ENCODE measurements around the gene FAM83E. TPM values are rescaled to one million over a fixed set of nuclear protein-coding genes. Genes with fewer than 3 reads are reported as not detected.

FAM83E gene
- polyA plus RNA-seq, 1 donor from 2014 or later, result 0.73 TPM

DNA sequence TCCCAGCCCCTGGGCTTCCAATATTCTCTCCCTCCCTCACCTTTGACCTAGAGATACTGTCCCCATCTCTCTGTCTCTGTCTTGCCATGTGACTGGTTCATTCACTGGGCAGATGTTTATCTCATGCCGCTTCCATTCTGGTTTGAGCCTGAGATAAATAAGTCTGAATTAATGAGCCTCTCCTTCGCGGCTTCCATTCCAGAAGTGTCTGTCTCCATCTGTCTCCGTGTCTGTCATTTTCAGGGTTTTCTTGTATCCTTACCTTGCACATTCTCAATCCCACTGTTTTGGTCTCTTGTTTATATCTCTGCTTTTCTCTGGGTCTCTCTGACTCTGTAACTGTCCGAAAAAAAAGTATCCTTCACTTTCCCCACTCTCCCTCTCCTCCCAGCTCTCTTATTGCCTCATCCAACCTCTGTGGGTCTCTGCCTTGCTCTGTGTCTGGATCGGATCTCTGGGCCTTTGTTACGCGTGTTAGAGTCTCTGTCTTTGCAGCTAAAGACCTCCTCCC lies 8.7 kb upstream of the FAM83E start:
- Histone ChIP-seq H3K4me3 (ENCODE audit: low read length) (peak overlapping the region; percentile 90), H3K27ac (ENCODE audit: low read length) (peak overlapping the region; percentile 93), H3K9me3 (ENCODE audit: low read length) (no peaks in the 10 kb centered on the region), H3K9me2 (ENCODE audit: insufficient read depth, low read length) (no peaks in the 10 kb centered on the region), H3K79me2 (replicated peaks; ENCODE audit: insufficient read depth, low read length) (peaks cover 19% of the 10 kb centered on the region), H4K20me1 (ENCODE audit: insufficient read depth) (no peaks in the 10 kb centered on the region), H3F3A (ENCODE audit: insufficient read depth, low read length, poor library complexity, severe bottlenecking) (peaks cover 5% of the 10 kb centered on the region), H3K4me2 (ENCODE audit: low read length) (peak overlapping the region; percentile 74), H3K36me3 (ENCODE audit: insufficient read depth, low read length) (no peaks in the 10 kb centered on the region), H3K9ac (ENCODE audit: low read length) (peak overlapping the region; percentile 77), H3K27me3 (ENCODE audit: insufficient read depth, low read depth, low read length) (no peaks in the 10 kb centered on the region), H2AFZ (ENCODE audit: low read depth, low read length) (peak overlapping the region; percentile 51)
- TF ChIP-seq SMC3 (conservative IDR thresholded peaks at IDR 0.05; ENCODE audit: poor library complexity) (no peak), RAD21 (conservative IDR thresholded peaks at IDR 0.05) (no peak), POLR2AphosphoS5 (IDR thresholded peaks at IDR 0.05) (peak; percentile 90), REST (IDR thresholded peaks at IDR 0.05; ENCODE audit: borderline replicate concordance) (peak; percentile 92), TAF1 (IDR thresholded peaks at IDR 0.05; ENCODE audit: low read depth) (peak; percentile 66), EP300 (conservative IDR thresholded peaks at IDR 0.05; ENCODE audit: poor library complexity, severe bottlenecking) (no peak), MXI1 (conservative IDR thresholded peaks at IDR 0.05; ENCODE audit: poor library complexity, severe bottlenecking) (no peak)

DNA sequence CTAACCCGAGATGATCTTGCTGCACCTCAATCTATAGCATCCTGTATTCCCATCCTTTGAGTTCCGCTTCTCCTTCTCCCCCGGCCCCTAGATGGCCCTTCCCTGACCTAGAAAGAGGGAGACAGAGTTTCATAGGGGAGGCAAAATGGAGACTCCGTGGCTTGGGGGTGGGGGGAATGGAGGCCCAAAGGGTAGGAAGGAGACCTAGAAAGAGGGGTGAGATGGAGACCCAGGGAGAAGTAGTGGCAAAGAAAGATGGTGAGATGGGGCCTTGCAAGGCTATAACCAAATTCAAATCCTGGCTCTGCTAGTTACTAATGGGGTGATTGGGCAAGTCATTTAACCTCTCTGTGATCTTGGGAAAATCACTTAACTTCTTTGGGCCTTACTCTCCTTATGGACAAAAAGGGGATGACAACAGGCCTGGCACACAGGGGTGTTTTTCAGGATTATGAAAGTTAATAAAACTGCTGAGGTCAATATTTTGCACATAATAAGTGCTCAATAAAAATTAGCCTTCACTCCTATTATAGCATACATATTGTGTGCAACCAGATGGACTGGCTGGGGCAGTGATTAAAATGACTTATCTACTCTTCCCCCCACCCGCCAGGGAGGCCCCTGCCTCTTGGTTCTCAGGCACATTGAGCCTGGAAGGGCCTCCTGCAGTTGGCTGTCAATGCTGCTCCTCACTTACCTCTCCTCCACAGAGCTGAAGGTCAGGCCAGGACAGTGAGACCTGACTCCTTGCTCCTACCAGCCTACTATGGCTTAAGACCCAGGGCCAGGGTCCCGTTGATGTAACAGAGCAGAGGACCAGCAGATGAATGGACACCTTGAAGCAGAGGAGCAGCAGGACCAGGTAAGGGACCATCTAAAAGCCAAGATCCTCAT lies 5.1 kb upstream of the FAM83E start:
- Histone ChIP-seq H3K9me2 (ENCODE audit: insufficient read depth, low read length) (no peaks in the 10 kb centered on the region), H3F3A (ENCODE audit: insufficient read depth, low read length, poor library complexity, severe bottlenecking) (peaks cover 5% of the 10 kb centered on the region), H3K4me3 (ENCODE audit: low read length) (peak overlapping the region; percentile 88), H3K9me3 (ENCODE audit: low read length) (no peaks in the 10 kb centered on the region), H3K9ac (ENCODE audit: low read length) (peak overlapping the region; percentile 68), H4K20me1 (ENCODE audit: insufficient read depth) (peaks cover 4% of the 10 kb centered on the region), H3K27ac (ENCODE audit: low read length) (peak overlapping the region; percentile 83), H3K79me2 (replicated peaks; ENCODE audit: insufficient read depth, low read length) (peaks cover 32% of the 10 kb centered on the region), H3K27me3 (ENCODE audit: insufficient read depth, low read depth, low read length) (no peaks in the 10 kb centered on the region), H3K4me2 (ENCODE audit: low read length) (peak overlapping the region; percentile 90), H2AFZ (ENCODE audit: low read depth, low read length) (peak overlapping the region; percentile 37), H3K36me3 (ENCODE audit: insufficient read depth, low read length) (peaks cover 3% of the 10 kb centered on the region)
- TF ChIP-seq EP300 (conservative IDR thresholded peaks at IDR 0.05; ENCODE audit: poor library complexity, severe bottlenecking), result no peak
- TF ChIP-seq EZH2 (IDR thresholded peaks at IDR 0.05; ENCODE audit: borderline replicate concordance, insufficient read depth, low read length, poor library complexity, severe bottlenecking), result no peak
- TF ChIP-seq TAF1 (IDR thresholded peaks at IDR 0.05; ENCODE audit: low read depth), result no peak
- TF ChIP-seq MXI1 (conservative IDR thresholded peaks at IDR 0.05; ENCODE audit: poor library complexity, severe bottlenecking), result no peak
- no peak for TF ChIP-seq SMC3 (conservative IDR thresholded peaks at IDR 0.05; ENCODE audit: poor library complexity)
- TF ChIP-seq CTCF (IDR thresholded peaks at IDR 0.05; ENCODE audit: poor library complexity, severe bottlenecking), result no peak
- no peak for TF ChIP-seq POLR2AphosphoS5 (IDR thresholded peaks at IDR 0.05)
- TF ChIP-seq REST (IDR thresholded peaks at IDR 0.05; ENCODE audit: borderline replicate concordance), result no peak
- TF ChIP-seq RAD21 (conservative IDR thresholded peaks at IDR 0.05), result no peak

Data from neural cell (in vitro differentiated cells).